SK-N-SH (cell line): Measurements from ENCODE around the gene LCE1B. TPM values are rescaled to one million over a fixed set of nuclear protein-coding genes. Genes with fewer than 3 reads are reported as not detected.

ENCODE experiments used
- CTCF ChIA-PET: fragments of 300-600, 350-600 bp; formaldehyde crosslinking; extraction: SDS; loops from one replicate; lab custom pipeline; 2021; lab: Yijun Ruan, JAX
- POLR2A ChIA-PET: fragments of 350-600 bp; sonication (Branson Sonifier 250); formaldehyde crosslinking; extraction: SDS; loops from one replicate; lab custom pipeline; 2020; ENCODE audit warnings: antibody characterized with exemption, inconsistent platforms; lab: Yijun Ruan, JAX
- DNase-seq: peaks from one replicate; pipeline ENCODE4 v3.0.0; 2012
- H2AFZ ChIP-seq: fragments of 200-600 bp; sonication (generic); 2 replicates; pipeline ENCODE4 v1.8.1; 2016; ENCODE audit warnings: antibody characterized with exemption, mild to moderate bottlenecking, low read depth
- H3F3A ChIP-seq: fragments of 200-600 bp; sonication (generic); replicated peaks from 2 replicates; pipeline ENCODE3; 2016; ENCODE audit warnings: antibody characterized with exemption, mild to moderate bottlenecking; ENCODE audit not compliant: insufficient read depth
- H3K27ac ChIP-seq, 2 experiments: fragments of 200-500 bp in 1 of 2; fragments of 200-600 bp in 1 of 2; sonication (Bioruptor generic) in 1 of 2; sonication (generic), shearing (Covaris generic) in 1 of 2; 2 replicates each; pipeline versions ENCODE4 v1.5.1 to v1.6.1; 2014 to 2016; ENCODE audit warnings: low read depth in 2 of 2, inconsistent platforms in 1 of 2, low read length in 1 of 2, mild to moderate bottlenecking in 1 of 2, mixed read lengths in 1 of 2
- H3K27me3 ChIP-seq: fragments of 200-600 bp; sonication (generic), shearing (Covaris generic); 2 replicates; pipeline ENCODE4 v1.6.1; 2016; ENCODE audit warnings: mixed run types; ENCODE audit not compliant: insufficient read depth
- H3K36me3 ChIP-seq, 2 experiments: fragments of 200-500 bp in 1 of 2; fragments of 200-600 bp in 1 of 2; sonication (Bioruptor generic) in 1 of 2; sonication (generic) in 1 of 2; replicated peaks in 1 of 2; 2 replicates each; pipeline versions ENCODE3 to v1.5.1; 2014 to 2016; ENCODE audit warnings: low read length in 1 of 2, mild to moderate bottlenecking in 1 of 2; ENCODE audit not compliant: insufficient read depth in 2 of 2, control insufficient read depth in 1 of 2
- H3K4me1 ChIP-seq, 2 experiments: fragments of 200-500 bp in 1 of 2; fragments of 200-600 bp in 1 of 2; sonication (Bioruptor generic) in 1 of 2; sonication (generic), shearing (Covaris generic) in 1 of 2; 2 replicates each; pipeline versions ENCODE4 v1.5.1 to v1.6.1; 2014 to 2016; ENCODE audit warnings: low read depth in 1 of 2, low read length in 1 of 2, mixed run types in 1 of 2; ENCODE audit not compliant: insufficient read depth in 2 of 2, control insufficient read depth in 1 of 2
- H3K4me2 ChIP-seq: fragments of 200-600 bp; sonication (generic), shearing (Covaris generic); 2 replicates; pipeline ENCODE4 v1.6.1; 2017; ENCODE audit warnings: mixed run types
- H3K4me3 ChIP-seq, 2 experiments: fragments of 200-500 bp in 1 of 2; fragments of 200-600 bp in 1 of 2; sonication (Bioruptor generic) in 1 of 2; sonication (generic), shearing (Covaris generic) in 1 of 2; 2 replicates each; pipeline versions ENCODE4 v1.5.1 to v1.8.1; 2014 to 2016; ENCODE audit warnings: low read depth in 2 of 2, inconsistent platforms in 1 of 2, low read length in 1 of 2, mild to moderate bottlenecking in 1 of 2, mixed read lengths in 1 of 2, moderate library complexity in 1 of 2
- H3K79me2 ChIP-seq: fragments of 200-600 bp; sonication (generic); 2 replicates; pipeline ENCODE4 v1.8.1; 2017; ENCODE audit warnings: mild to moderate bottlenecking; ENCODE audit not compliant: insufficient read depth
- H3K9ac ChIP-seq: fragments of 200-600 bp; sonication (generic); 2 replicates; pipeline ENCODE4 v1.6.1; 2017; ENCODE audit warnings: mixed run types
- H3K9me2 ChIP-seq: fragments of 200-600 bp; sonication (generic); 2 replicates; pipeline ENCODE4 v1.6.1; 2017; ENCODE audit warnings: mixed run types
- H3K9me3 ChIP-seq: fragments of 200-600 bp; sonication (generic); 2 replicates; pipeline ENCODE4 v1.6.1; 2017; ENCODE audit warnings: mixed run types, mild to moderate bottlenecking, moderate library complexity
- H4K20me1 ChIP-seq: fragments of 200-600 bp; sonication (generic); 2 replicates; pipeline ENCODE4 v1.6.1; 2017; ENCODE audit warnings: mild to moderate bottlenecking, mixed run types; ENCODE audit not compliant: insufficient read depth
- CHD2 ChIP-seq: fragments of 150-350 bp; IDR thresholded peaks from 2 replicates; pipeline ENCODE4 v1.6.1; 2018; ENCODE audit warnings: low read length; ENCODE audit not compliant: partially characterized antibody
- ELF1 ChIP-seq: IDR thresholded peaks from 2 replicates; pipeline ENCODE4 v1.4.0; 2012
- EP300 ChIP-seq, 2 experiments: IDR thresholded peaks; 2 replicates each; pipeline versions ENCODE4 v1.4.0 to v1.6.1; 2012; ENCODE audit warnings: borderline replicate concordance in 1 of 2, low read depth in 1 of 2, low read length in 1 of 2
- EZH2phosphoT487 ChIP-seq: fragments of 200-600 bp; sonication (generic); IDR thresholded peaks from 2 replicates; pipeline ENCODE4 v1.6.1; 2017; ENCODE audit warnings: low read depth, mixed run types, mild to moderate bottlenecking, antibody characterized with exemption, moderate library complexity, borderline replicate concordance
- FOSL2 ChIP-seq: IDR thresholded peaks from 2 replicates; pipeline ENCODE4 v1.4.0; 2012; ENCODE audit warnings: low read depth, mild to moderate bottlenecking, moderate library complexity, borderline replicate concordance
- FOXJ3 ChIP-seq: sonication (generic); formaldehyde crosslinking; IDR thresholded peaks from 2 replicates; pipeline ENCODE4 v1.5.1; 2020; ENCODE audit warnings: mild to moderate bottlenecking, missing genetic modification reagents
- GABPA ChIP-seq: IDR thresholded peaks from 2 replicates; pipeline ENCODE4 v1.4.0; 2012; ENCODE audit warnings: low read depth, mild to moderate bottlenecking
- GATA2 ChIP-seq: sonication (generic); formaldehyde crosslinking; IDR thresholded peaks from 2 replicates; pipeline ENCODE4 v1.5.0; 2020; ENCODE audit warnings: mild to moderate bottlenecking, missing genetic modification reagents
- IRF3 ChIP-seq: fragments of 150-350 bp; IDR thresholded peaks from 2 replicates; pipeline ENCODE4 v1.6.1; 2016; ENCODE audit warnings: mild to moderate bottlenecking, low read depth, low read length
- JUND ChIP-seq: IDR thresholded peaks from 2 replicates; pipeline ENCODE4 v1.4.0; 2012
- MEF2A ChIP-seq: IDR thresholded peaks from 2 replicates; pipeline ENCODE4 v1.4.0; 2012; ENCODE audit warnings: low read depth, borderline replicate concordance
- NFIC ChIP-seq: IDR thresholded peaks from 2 replicates; pipeline ENCODE4 v1.4.0; 2012; ENCODE audit warnings: borderline replicate concordance
- PBX3 ChIP-seq: IDR thresholded peaks from 2 replicates; pipeline ENCODE4; 2012
- POLR2AphosphoS5 ChIP-seq: IDR thresholded peaks from 2 replicates; pipeline ENCODE4 v1.6.1; 2012; ENCODE audit warnings: low read depth, low read length
- TAF1 ChIP-seq: IDR thresholded peaks from 2 replicates; pipeline ENCODE4 v1.6.1; 2012; ENCODE audit warnings: low read depth, mild to moderate bottlenecking, low read length, moderate library complexity, borderline replicate concordance
- TCF12 ChIP-seq: IDR thresholded peaks from 2 replicates; pipeline ENCODE4 v1.4.0; 2012
- USF1 ChIP-seq: IDR thresholded peaks from 2 replicates; pipeline ENCODE4 v1.4.0; 2012; ENCODE audit warnings: low read depth, borderline replicate concordance
- USF2 ChIP-seq: fragments of 150-350 bp; IDR thresholded peaks from 2 replicates; pipeline ENCODE4 v1.6.1; 2017; ENCODE audit warnings: antibody characterized with exemption, low read length, low read depth, borderline replicate concordance
- ZBTB33 ChIP-seq: IDR thresholded peaks from 2 replicates; pipeline ENCODE4 v1.4.0; 2012; ENCODE audit warnings: low read depth, borderline replicate concordance
- WGBS: methylation state at CpG from one replicate; pipeline ENCODE4 v1.1.6; 2017; ENCODE audit warnings: low lambda C conversion rate; 5-methylcytosine and 5-hydroxymethylcytosine counted together
- polyA plus RNA-seq, 3 experiments: library from polyadenylated mRNA; depleted of rRNA; stranded (reverse); fragments of >200 nt; gene quantifications; 2 replicates each; pipeline ENCODE4 v1.2.3, GENCODE V29; 2012

The LCE1B gene
- polyA plus RNA-seq, 1 of the 3 experiments (the other 2 are of a cell fraction) = not detected

GRCh38 chr1:152858062-152858461 lies 46.3 kb downstream of the LCE1B start:
- Histone ChIP-seq H3K27ac (no peak overlapping the region), H3K79me2 (no peaks in the 10 kb centered on the region), H3K36me3 (no peaks in the 10 kb centered on the region), H3F3A (no peaks in the 10 kb centered on the region), H4K20me1 (no peaks in the 10 kb centered on the region), H3K9me2 (no peaks in the 10 kb centered on the region), H2AFZ (no peak overlapping the region), H3K9me3 (no peaks in the 10 kb centered on the region), H3K27me3 (no peaks in the 10 kb centered on the region; the same call in 1 of the 2 replicates), H3K4me2 (no peak overlapping the region), H3K9ac (no peak overlapping the region), H3K4me3 (no peak overlapping the region), H3K4me1 (no peaks in the 10 kb centered on the region)
- ChIA-PET POLR2A (no interaction called here), CTCF (interaction anchor here (1.2 to 1.4 kb wide), 2 partner anchors 12 to 13 kb away, joined by 4 to 5 read pairs; no protein-coding TSS in a partner anchor)
- no peak for DNase-seq
- WGBS = 0% methylated on average over 1 of the region's 1 CpG
- TF ChIP-seq EZH2phosphoT487 (no peak), JUND (no peak), FOXJ3 (no peak), NFIC (no peak), EP300 (IDR thresholded peaks at IDR 0.05; ENCODE audit: borderline replicate concordance in 1 of 2, low read depth in 1 of 2, low read length in 1 of 2) (no peak), FOSL2 (no peak), CHD2 (no peak), MEF2A (no peak), USF1 (no peak), GATA2 (no peak), TAF1 (no peak), TCF12 (no peak), IRF3 (no peak), USF2 (no peak), ZBTB33 (no peak), GABPA (no peak), POLR2AphosphoS5 (no peak), ELF1 (no peak), PBX3 (no peak)
